Measurements from ENCODE around the gene CNTN6. TPM values are rescaled to one million over a fixed set of nuclear protein-coding genes. Genes with fewer than 3 reads are reported as not detected.

CNTN6 gene
- total and polyA plus RNA-seq, 8 donors, result 0.05 TPM; not detected in 6

DNA sequence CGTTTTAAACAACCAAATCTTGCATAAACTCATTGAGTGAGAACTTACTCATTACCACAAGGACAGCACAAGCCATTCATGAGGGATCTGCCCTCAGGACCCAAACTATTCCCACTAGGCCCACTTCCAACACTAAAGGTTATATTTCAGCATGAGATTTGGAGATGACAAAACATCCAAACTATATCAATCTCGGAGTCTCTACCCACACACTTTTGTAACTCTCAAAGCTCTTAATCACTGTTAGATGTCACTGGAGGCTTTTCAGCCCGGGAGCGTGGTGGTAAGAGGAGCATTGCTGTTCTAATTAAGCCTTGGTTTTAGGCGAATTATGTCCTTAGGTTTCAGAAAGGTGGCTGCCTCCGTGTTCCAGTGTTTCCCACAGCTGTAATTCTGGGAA is 86.3 kb downstream of the CNTN6 start:
- 30 to 45% methylated on average over 6 of the region's 6 CpGs for WGBS, 2 donors
- FAIRE-seq (no peak), DNase-seq (no peak), ATAC-seq (no peak)
- TF ChIP-seq, protein P1, sequence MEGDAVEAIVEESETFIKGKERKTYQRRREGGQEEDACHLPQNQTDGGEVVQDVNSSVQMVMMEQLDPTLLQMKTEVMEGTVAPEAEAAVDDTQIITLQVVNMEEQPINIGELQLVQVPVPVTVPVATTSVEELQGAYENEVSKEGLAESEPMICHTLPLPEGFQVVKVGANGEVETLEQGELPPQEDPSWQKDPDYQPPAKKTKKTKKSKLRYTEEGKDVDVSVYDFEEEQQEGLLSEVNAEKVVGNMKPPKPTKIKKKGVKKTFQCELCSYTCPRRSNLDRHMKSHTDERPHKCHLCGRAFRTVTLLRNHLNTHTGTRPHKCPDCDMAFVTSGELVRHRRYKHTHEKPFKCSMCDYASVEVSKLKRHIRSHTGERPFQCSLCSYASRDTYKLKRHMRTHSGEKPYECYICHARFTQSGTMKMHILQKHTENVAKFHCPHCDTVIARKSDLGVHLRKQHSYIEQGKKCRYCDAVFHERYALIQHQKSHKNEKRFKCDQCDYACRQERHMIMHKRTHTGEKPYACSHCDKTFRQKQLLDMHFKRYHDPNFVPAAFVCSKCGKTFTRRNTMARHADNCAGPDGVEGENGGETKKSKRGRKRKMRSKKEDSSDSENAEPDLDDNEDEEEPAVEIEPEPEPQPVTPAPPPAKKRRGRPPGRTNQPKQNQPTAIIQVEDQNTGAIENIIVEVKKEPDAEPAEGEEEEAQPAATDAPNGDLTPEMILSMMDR (IDR thresholded peaks at IDR 0.05), result no peak
- intact Hi-C loops (cut with DNase I), result no loop called here
- no peaks in the 10 kb centered on the region for H3K36me3 ChIP-seq
- H3K9me3 ChIP-seq, result no peaks in the 10 kb centered on the region
- no peaks in the 10 kb centered on the region for H3K27me3 ChIP-seq
- no peaks in the 10 kb centered on the region for H3K4me1 ChIP-seq
- no peak overlapping the region for H3K27ac ChIP-seq
- no peak overlapping the region for H3K4me3 ChIP-seq

DNA sequence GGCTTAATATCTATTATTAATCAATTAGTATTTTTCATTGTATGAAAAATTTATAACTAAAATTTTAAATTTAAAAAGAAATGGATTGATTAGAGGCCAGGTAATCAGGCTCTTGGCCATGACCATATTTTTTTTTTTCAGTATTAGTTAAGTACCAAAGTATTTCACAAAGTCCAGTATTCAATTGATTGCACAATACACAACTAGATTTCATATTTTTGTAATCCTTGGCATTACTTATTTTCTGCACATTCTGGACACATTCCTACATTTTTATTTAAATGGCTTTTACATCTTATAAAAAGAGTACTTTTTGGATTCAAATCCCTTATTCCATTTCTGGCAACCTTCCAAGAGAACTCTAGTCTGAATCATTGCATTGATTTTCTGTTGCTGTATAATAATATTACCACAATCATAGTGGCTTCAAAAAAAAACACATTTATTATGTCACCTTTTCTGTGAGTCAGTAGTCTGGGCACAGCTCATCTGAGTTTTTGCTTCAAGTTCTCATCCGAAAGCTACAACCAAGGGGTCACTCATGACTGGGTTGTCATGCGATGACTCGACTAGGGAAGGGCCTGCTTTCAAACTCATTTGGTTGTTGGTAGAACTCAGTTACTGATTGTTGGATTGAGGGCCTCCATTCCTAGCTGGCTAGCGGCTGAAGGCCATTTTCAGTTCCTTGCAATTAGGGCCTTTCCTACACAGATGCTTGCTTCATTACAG is 90.7 kb downstream of the CNTN6 start:
- no peak for FAIRE-seq
- no peak for DNase-seq

DNA sequence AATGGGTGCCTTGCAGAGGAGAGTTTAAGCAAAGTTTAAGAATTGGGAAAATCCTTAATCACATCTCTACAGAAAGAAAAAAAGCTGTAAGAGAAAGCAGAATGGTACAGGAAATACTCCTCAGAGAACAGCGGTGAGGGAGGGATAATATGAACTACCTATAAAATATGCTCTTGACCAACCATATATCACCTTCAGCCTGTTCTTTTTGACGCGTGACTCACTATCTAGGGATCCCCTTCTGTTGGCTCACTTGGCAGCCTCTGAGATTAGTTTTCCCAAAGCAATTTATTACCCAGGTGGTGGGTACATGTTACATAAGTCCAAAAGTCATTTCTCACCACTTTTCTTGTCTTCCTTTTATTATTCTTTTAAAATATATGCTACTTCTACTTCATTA is 97.7 kb downstream of the CNTN6 start:
- no peaks in the 10 kb centered on the region for H3K36me3 ChIP-seq
- no peak for ATAC-seq
- H3K27ac ChIP-seq, result no peak overlapping the region
- TF ChIP-seq, protein P1 (IDR thresholded peaks at IDR 0.05), result no peak
- DNase-seq, result no peak
- H3K4me3 ChIP-seq, result no peak overlapping the region
- intact Hi-C loops (cut with DNase I), result no loop called here
- WGBS, 2 donors, result 64 to 65% methylated on average over 3 of the region's 3 CpGs
- no peak for FAIRE-seq
- H3K9me3 ChIP-seq, result no peaks in the 10 kb centered on the region
- H3K27me3 ChIP-seq, result no peaks in the 10 kb centered on the region
- no peaks in the 10 kb centered on the region for H3K4me1 ChIP-seq

More for the DNA sequence above, 90.7 kb downstream of the CNTN6 start:
- peak in 2 of 4 donors; percentile 12 to 71 for ATAC-seq
- intact Hi-C loops (cut with DNase I), result no loop called here
- no peaks in the 10 kb centered on the region for H3K27me3 ChIP-seq
- TF ChIP-seq, protein P1 (IDR thresholded peaks at IDR 0.05), result no peak
- WGBS, 2 donors, result 47 to 59% methylated on average over 4 of the region's 4 CpGs
- no peak overlapping the region for H3K4me3 ChIP-seq
- no peaks in the 10 kb centered on the region for H3K9me3 ChIP-seq
- H3K36me3 ChIP-seq, result no peaks in the 10 kb centered on the region
- H3K27ac ChIP-seq, result no peak overlapping the region
- H3K4me1 ChIP-seq, result no peaks in the 10 kb centered on the region

GRCh38 chr3:1191026-1191425 is 98.2 kb downstream of the CNTN6 start:
- no peaks in the 10 kb centered on the region for H3K9me3 ChIP-seq
- no peak overlapping the region for H3K27ac ChIP-seq
- 10 to 17% methylated on average over 1 of the region's 1 CpG for WGBS, 2 donors
- H3K36me3 ChIP-seq, result no peaks in the 10 kb centered on the region
- ATAC-seq (no peak), FAIRE-seq (no peak), DNase-seq (no peak)
- no peaks in the 10 kb centered on the region for H3K27me3 ChIP-seq
- intact Hi-C loops (cut with DNase I), result no loop called here
- no peak overlapping the region for H3K4me3 ChIP-seq
- no peaks in the 10 kb centered on the region for H3K4me1 ChIP-seq
- TF ChIP-seq, protein P1 (IDR thresholded peaks at IDR 0.05), result no peak

GRCh38 chr3:1195947-1196346 is 103.1 kb downstream of the CNTN6 start:
- no peaks in the 10 kb centered on the region for H3K4me1 ChIP-seq
- no peak for FAIRE-seq
- TF ChIP-seq, protein P1 (IDR thresholded peaks at IDR 0.05), result no peak
- H3K36me3 ChIP-seq, result no peaks in the 10 kb centered on the region
- intact Hi-C loops (cut with DNase I), result no loop called here
- ATAC-seq, result peak in 1 of 4 donors; percentile 41
- H3K4me3 ChIP-seq, result no peak overlapping the region
- DNase-seq, result no peak
- H3K27ac ChIP-seq, result no peak overlapping the region
- H3K27me3 ChIP-seq, result no peaks in the 10 kb centered on the region
- H3K9me3 ChIP-seq, result no peaks in the 10 kb centered on the region
- WGBS, 2 donors, result 17 to 43% methylated on average over 1 of the region's 1 CpG
